ENCODE results near the gene ARHGAP25. TPM values are rescaled to one million over a fixed set of nuclear protein-coding genes. Genes with fewer than 3 reads are reported as not detected.

Gene ARHGAP25
- total and polyA plus RNA-seq, 2 of the 4 experiments (the other 2 are of a cell fraction), result 0.29 to 0.36 TPM

DNA sequence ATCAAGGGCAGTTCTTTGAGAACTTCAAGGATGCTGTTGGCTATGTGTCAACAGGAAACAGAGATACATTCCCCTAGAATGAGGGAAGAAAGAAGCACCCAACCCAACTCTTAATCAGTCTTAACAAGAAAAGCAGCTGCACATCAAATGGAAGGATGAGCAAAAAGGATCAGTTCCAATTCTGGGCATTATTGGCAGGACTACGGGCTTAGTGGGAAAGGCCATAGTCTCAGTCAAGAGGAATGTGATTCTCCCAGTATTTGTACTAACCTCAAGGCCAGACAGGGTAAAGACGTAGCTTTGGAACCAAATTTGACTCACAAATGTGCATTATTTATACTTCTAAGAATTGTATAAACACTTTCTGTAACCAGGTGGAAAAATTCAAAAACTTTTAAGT, 118.4 kb downstream of the ARHGAP25 start:
- Histone ChIP-seq H3K27me3 (ENCODE audit: control insufficient read depth, insufficient read depth, low read length) (no peaks in the 10 kb centered on the region), H3K79me1 (ENCODE audit: low read depth in 1 of 2, low read length in 2 of 2) (no peaks in the 10 kb centered on the region), H2BK5ac (ENCODE audit: low read depth, low read length, poor library complexity, severe bottlenecking) (peak overlapping the region; percentile 44), H4K5ac (ENCODE audit: low read depth, low read length) (no peak overlapping the region), H4K8ac (ENCODE audit: low read depth in 2 of 2, low read length in 2 of 2) (peak overlapping the region in 1 of 2 experiments; percentile 16; a peak in 1 of 4 replicates), H3K36me3 (ENCODE audit: control insufficient read depth, insufficient read depth, low read length) (no peaks in the 10 kb centered on the region), H2BK120ac (ENCODE audit: low read depth, low read length) (peak overlapping the region; percentile 65), H3K18ac (ENCODE audit: low read depth, low read length) (peak overlapping the region; percentile 34; the same call in 1 of the 2 replicates), H2AFZ (replicated peaks; ENCODE audit: low read length, poor library complexity) (no peak overlapping the region), H3K14ac (replicated peaks; ENCODE audit: low read depth, low read length) (peak overlapping the region; percentile 66), H2BK15ac (ENCODE audit: low read depth, low read length) (peak overlapping the region; percentile 66; the same call in 1 of the 3 replicates), H3K23ac (ENCODE audit: low read depth, low read length) (no peak overlapping the region), H3K56ac (ENCODE audit: extremely low read depth, insufficient read depth, low read length) (no peak overlapping the region), H3K4me1 (ENCODE audit: control insufficient read depth, insufficient read depth, low read length) (peaks cover 8% of the 10 kb centered on the region), H3K4me2 (ENCODE audit: low read depth, low read length) (no peak overlapping the region), H3K9ac (ENCODE audit: low read depth, low read length) (no peak overlapping the region), H4K20me1 (ENCODE audit: insufficient read depth, low read length) (no peaks in the 10 kb centered on the region), H3K4ac (ENCODE audit: low read depth, low read length) (peak overlapping the region; percentile 67; the same call in 1 of the 2 replicates), H3K27ac (ENCODE audit: insufficient read depth, low read length) (no peak overlapping the region), H3K9me1 (ENCODE audit: insufficient read depth, low read length) (peaks cover 10% of the 10 kb centered on the region; the same call in 1 of the 2 replicates), H2AK9ac (replicated peaks; ENCODE audit: low read depth, low read length, poor library complexity) (peak overlapping the region; percentile 15), H4K91ac (ENCODE audit: insufficient read depth, low read depth, low read length) (peak overlapping the region; percentile 7; the same call in 1 of the 2 replicates), H2AK5ac (ENCODE audit: low read depth, low read length) (peak overlapping the region; percentile 54; the same call in 1 of the 2 replicates), H2BK20ac (ENCODE audit: low read depth, low read length) (peak overlapping the region; percentile 86), H3K9me3 (ENCODE audit: control insufficient read depth, insufficient read depth, low read length) (no peaks in the 10 kb centered on the region), H3K4me3 (ENCODE audit: insufficient read depth, low read depth, low read length) (no peak overlapping the region)
- dilution Hi-C loops (cut with HindIII; ENCODE audit: low sequenced_read_pairs, unreplicated experiment) (no loop called here), in situ Hi-C loops (cut with MboI; ENCODE audit: low sequenced_read_pairs) (no loop called here), intact Hi-C loops (cut with micrococcal nuclease) (no loop called here)
- ATAC-seq (ENCODE audit: low read depth), result peak; percentile 75
- ChIA-PET CTCF (interaction anchor here (0.7 to 1.2 kb wide), 3 partner anchors 9 to 101 kb away, joined by 3 to 4 read pairs (median 3); no protein-coding TSS in a partner anchor), POLR2A (ENCODE audit: unreplicated experiment) (no interaction called here)
- WGBS, 2 experiments (ENCODE audit: extremely low coverage in 2 of 2, insufficient read length in 1 of 2), result no CpG with 5 or more reads among the region's 2 CpGs
- peak; percentile 87 for DNase-seq
- no peak for TF ChIP-seq CEBPB (IDR thresholded peaks at IDR 0.05; ENCODE audit: low read depth, low read length)
- TF ChIP-seq MAZ (IDR thresholded peaks at IDR 0.05; ENCODE audit: borderline replicate concordance, low read depth, low read length), result no peak
- TF ChIP-seq POLR2A (IDR thresholded peaks at IDR 0.05; ENCODE audit: low read depth, low read length), result no peak
- TF ChIP-seq, protein P1, sequence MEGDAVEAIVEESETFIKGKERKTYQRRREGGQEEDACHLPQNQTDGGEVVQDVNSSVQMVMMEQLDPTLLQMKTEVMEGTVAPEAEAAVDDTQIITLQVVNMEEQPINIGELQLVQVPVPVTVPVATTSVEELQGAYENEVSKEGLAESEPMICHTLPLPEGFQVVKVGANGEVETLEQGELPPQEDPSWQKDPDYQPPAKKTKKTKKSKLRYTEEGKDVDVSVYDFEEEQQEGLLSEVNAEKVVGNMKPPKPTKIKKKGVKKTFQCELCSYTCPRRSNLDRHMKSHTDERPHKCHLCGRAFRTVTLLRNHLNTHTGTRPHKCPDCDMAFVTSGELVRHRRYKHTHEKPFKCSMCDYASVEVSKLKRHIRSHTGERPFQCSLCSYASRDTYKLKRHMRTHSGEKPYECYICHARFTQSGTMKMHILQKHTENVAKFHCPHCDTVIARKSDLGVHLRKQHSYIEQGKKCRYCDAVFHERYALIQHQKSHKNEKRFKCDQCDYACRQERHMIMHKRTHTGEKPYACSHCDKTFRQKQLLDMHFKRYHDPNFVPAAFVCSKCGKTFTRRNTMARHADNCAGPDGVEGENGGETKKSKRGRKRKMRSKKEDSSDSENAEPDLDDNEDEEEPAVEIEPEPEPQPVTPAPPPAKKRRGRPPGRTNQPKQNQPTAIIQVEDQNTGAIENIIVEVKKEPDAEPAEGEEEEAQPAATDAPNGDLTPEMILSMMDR (conservative IDR thresholded peaks at IDR 0.05; ENCODE audit: low read depth, low read length), result no peak
- TF ChIP-seq MXI1 (IDR thresholded peaks at IDR 0.05; ENCODE audit: borderline replicate concordance, low read depth, low read length), result no peak
- TF ChIP-seq, protein P2, sequence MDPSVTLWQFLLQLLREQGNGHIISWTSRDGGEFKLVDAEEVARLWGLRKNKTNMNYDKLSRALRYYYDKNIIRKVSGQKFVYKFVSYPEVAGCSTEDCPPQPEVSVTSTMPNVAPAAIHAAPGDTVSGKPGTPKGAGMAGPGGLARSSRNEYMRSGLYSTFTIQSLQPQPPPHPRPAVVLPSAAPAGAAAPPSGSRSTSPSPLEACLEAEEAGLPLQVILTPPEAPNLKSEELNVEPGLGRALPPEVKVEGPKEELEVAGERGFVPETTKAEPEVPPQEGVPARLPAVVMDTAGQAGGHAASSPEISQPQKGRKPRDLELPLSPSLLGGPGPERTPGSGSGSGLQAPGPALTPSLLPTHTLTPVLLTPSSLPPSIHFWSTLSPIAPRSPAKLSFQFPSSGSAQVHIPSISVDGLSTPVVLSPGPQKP (IDR thresholded peaks at IDR 0.05; ENCODE audit: borderline replicate concordance, low read depth, low read length), result no peak
- no peak for TF ChIP-seq CHD1 (IDR thresholded peaks at IDR 0.05; ENCODE audit: low read depth, low read length)
- TF ChIP-seq NFE2L2 (IDR thresholded peaks at IDR 0.05; ENCODE audit: low read depth, low read length), result no peak
- no peak for TF ChIP-seq RAD21 (IDR thresholded peaks at IDR 0.05; ENCODE audit: low read length)
- TF ChIP-seq, protein P3, sequence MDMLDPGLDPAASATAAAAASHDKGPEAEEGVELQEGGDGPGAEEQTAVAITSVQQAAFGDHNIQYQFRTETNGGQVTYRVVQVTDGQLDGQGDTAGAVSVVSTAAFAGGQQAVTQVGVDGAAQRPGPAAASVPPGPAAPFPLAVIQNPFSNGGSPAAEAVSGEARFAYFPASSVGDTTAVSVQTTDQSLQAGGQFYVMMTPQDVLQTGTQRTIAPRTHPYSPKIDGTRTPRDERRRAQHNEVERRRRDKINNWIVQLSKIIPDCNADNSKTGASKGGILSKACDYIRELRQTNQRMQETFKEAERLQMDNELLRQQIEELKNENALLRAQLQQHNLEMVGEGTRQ (IDR thresholded peaks at IDR 0.05; ENCODE audit: low read depth, low read length), result no peak
- no peak for TF ChIP-seq SMC3 (IDR thresholded peaks at IDR 0.05; ENCODE audit: low read depth, low read length)
- no peak for TF ChIP-seq RFX5 (IDR thresholded peaks at IDR 0.05; ENCODE audit: low read depth, low read length)
- TF ChIP-seq MAFK (IDR thresholded peaks at IDR 0.05; ENCODE audit: low read depth, low read length), result no peak
- TF ChIP-seq FOS (IDR thresholded peaks at IDR 0.05; ENCODE audit: low read depth, low read length), result no peak
- no peak for TF ChIP-seq BHLHE40 (IDR thresholded peaks at IDR 0.05; ENCODE audit: low read depth, low read length)
- TF ChIP-seq RCOR1 (IDR thresholded peaks at IDR 0.05; ENCODE audit: insufficient replicate concordance, low read length), result no peak
- no TSS peak for BruUV-seq (replicated peaks)
